ENCODE data around the gene C2orf92. TPM values are rescaled to one million over a fixed set of nuclear protein-coding genes. Genes with fewer than 3 reads are reported as not detected.

The C2orf92 gene
- total RNA-seq, 3 donors from 2014 or later, result 3.3 to 4.4 (median 4.0) TPM

GRCh38 chr2:97719362-97720155, 50.0 kb downstream of the C2orf92 start:
- ATAC-seq (no peak), DNase-seq (no peak)
- Mint-ChIP-seq H3K4me1 (ENCODE audit: low read depth) (peaks cover 82% of the 10 kb centered on the region), H3K36me3 (ENCODE audit: insufficient read depth) (peaks cover 43% of the 10 kb centered on the region), H3K9me3 (no peaks in the 10 kb centered on the region), H3K4me3 (peak overlapping the region; percentile 98), H3K27me3 (ENCODE audit: low read depth) (no peaks in the 10 kb centered on the region)

- DNase-seq (no peak), ATAC-seq (no peak)
- peaks cover 45% of the 10 kb centered on the region for H3K36me3 Mint-ChIP-seq (ENCODE audit: insufficient read depth)
- H3K27me3 Mint-ChIP-seq (ENCODE audit: low read depth), result no peaks in the 10 kb centered on the region
- no peak overlapping the region for H3K4me3 Mint-ChIP-seq
- H3K4me1 Mint-ChIP-seq (ENCODE audit: low read depth), result peaks cover 82% of the 10 kb centered on the region
- H3K9me3 Mint-ChIP-seq, result no peaks in the 10 kb centered on the region
These were observed 51.2 kb downstream of the C2orf92 start for GRCh38 chr2:97720746-97721145.

- Mint-ChIP-seq H3K27me3 (ENCODE audit: low read depth) (no peaks in the 10 kb centered on the region), H3K36me3 (ENCODE audit: insufficient read depth) (peaks cover 56% of the 10 kb centered on the region), H3K9me3 (no peaks in the 10 kb centered on the region), H3K4me3 (no peak overlapping the region), H3K4me1 (ENCODE audit: low read depth) (peaks cover 82% of the 10 kb centered on the region)
- ATAC-seq (no peak), DNase-seq (no peak)
These were observed 52.7 kb downstream of the C2orf92 start for GRCh38 chr2:97722227-97722626.

- Mint-ChIP-seq H3K9me3 (no peaks in the 10 kb centered on the region), H3K36me3 (ENCODE audit: insufficient read depth) (peaks cover 65% of the 10 kb centered on the region), H3K4me3 (no peak overlapping the region), H3K27me3 (ENCODE audit: low read depth) (no peaks in the 10 kb centered on the region), H3K4me1 (ENCODE audit: low read depth) (peaks cover 82% of the 10 kb centered on the region)
- DNase-seq (no peak), ATAC-seq (no peak)
These were observed 53.9 kb downstream of the C2orf92 start for GRCh38 chr2:97723156-97724072.

- Mint-ChIP-seq H3K36me3 (ENCODE audit: insufficient read depth) (peaks cover 64% of the 10 kb centered on the region), H3K9me3 (no peaks in the 10 kb centered on the region), H3K4me3 (no peak overlapping the region), H3K4me1 (ENCODE audit: low read depth) (peaks cover 78% of the 10 kb centered on the region), H3K27me3 (ENCODE audit: low read depth) (no peaks in the 10 kb centered on the region)
- DNase-seq (no peak), ATAC-seq (no peak)
These were observed 54.5 kb downstream of the C2orf92 start for GRCh38 chr2:97724073-97724410.

GRCh38 chr2:97724501-97724900, 55.0 kb downstream of the C2orf92 start:
- Mint-ChIP-seq H3K4me1 (ENCODE audit: low read depth) (peaks cover 74% of the 10 kb centered on the region), H3K27me3 (ENCODE audit: low read depth) (no peaks in the 10 kb centered on the region), H3K9me3 (no peaks in the 10 kb centered on the region), H3K4me3 (no peak overlapping the region), H3K36me3 (ENCODE audit: insufficient read depth) (peaks cover 67% of the 10 kb centered on the region)
- no peak for ATAC-seq
- no peak for DNase-seq

- H3K9me3 Mint-ChIP-seq, result no peaks in the 10 kb centered on the region
- DNase-seq (no peak), ATAC-seq (no peak)
- no peak overlapping the region for H3K4me3 Mint-ChIP-seq
- peaks cover 66% of the 10 kb centered on the region for H3K36me3 Mint-ChIP-seq (ENCODE audit: insufficient read depth)
- no peaks in the 10 kb centered on the region for H3K27me3 Mint-ChIP-seq (ENCODE audit: low read depth)
- H3K4me1 Mint-ChIP-seq (ENCODE audit: low read depth), result peaks cover 68% of the 10 kb centered on the region
These were observed 55.6 kb downstream of the C2orf92 start for GRCh38 chr2:97724946-97725688.

GRCh38 chr2:97726261-97727064, 57.0 kb downstream of the C2orf92 start:
- H3K4me1 Mint-ChIP-seq (ENCODE audit: low read depth), result peaks cover 64% of the 10 kb centered on the region
- no peaks in the 10 kb centered on the region for H3K27me3 Mint-ChIP-seq (ENCODE audit: low read depth)
- peaks cover 65% of the 10 kb centered on the region for H3K36me3 Mint-ChIP-seq (ENCODE audit: insufficient read depth)
- ATAC-seq (no peak), DNase-seq (no peak)
- no peaks in the 10 kb centered on the region for H3K9me3 Mint-ChIP-seq
- no peak overlapping the region for H3K4me3 Mint-ChIP-seq

- no peak for ATAC-seq
- H3K9me3 Mint-ChIP-seq, result no peaks in the 10 kb centered on the region
- no peak overlapping the region for H3K4me3 Mint-ChIP-seq
- H3K36me3 Mint-ChIP-seq (ENCODE audit: insufficient read depth), result peaks cover 69% of the 10 kb centered on the region
- peaks cover 64% of the 10 kb centered on the region for H3K4me1 Mint-ChIP-seq (ENCODE audit: low read depth)
- no peak for DNase-seq
- no peaks in the 10 kb centered on the region for H3K27me3 Mint-ChIP-seq (ENCODE audit: low read depth)
These were observed 57.8 kb downstream of the C2orf92 start for GRCh38 chr2:97727296-97727695.

- Mint-ChIP-seq H3K4me3 (no peak overlapping the region), H3K27me3 (ENCODE audit: low read depth) (no peaks in the 10 kb centered on the region), H3K9me3 (no peaks in the 10 kb centered on the region), H3K36me3 (ENCODE audit: insufficient read depth) (peaks cover 66% of the 10 kb centered on the region), H3K4me1 (ENCODE audit: low read depth) (peaks cover 57% of the 10 kb centered on the region)
- DNase-seq (no peak), ATAC-seq (peak; percentile 68 to 74)
These were observed 58.7 kb downstream of the C2orf92 start for GRCh38 chr2:97728091-97728731.

- Mint-ChIP-seq H3K27me3 (ENCODE audit: low read depth) (no peaks in the 10 kb centered on the region), H3K4me1 (ENCODE audit: low read depth) (peaks cover 44% of the 10 kb centered on the region), H3K36me3 (ENCODE audit: insufficient read depth) (peaks cover 53% of the 10 kb centered on the region), H3K4me3 (no peak overlapping the region), H3K9me3 (no peaks in the 10 kb centered on the region)
- ATAC-seq (no peak), DNase-seq (no peak)
These were observed 60.7 kb downstream of the C2orf92 start for GRCh38 chr2:97730245-97730644.

GRCh38 chr2:97731274-97732020, 61.9 kb downstream of the C2orf92 start:
- ATAC-seq, result peak in 1 of 2 donors; percentile 41
- Mint-ChIP-seq H3K36me3 (ENCODE audit: insufficient read depth) (peaks cover 45% of the 10 kb centered on the region), H3K27me3 (ENCODE audit: low read depth) (no peaks in the 10 kb centered on the region)

More at GRCh38 chr2:97731274-97732020, 61.9 kb downstream of the C2orf92 start:
- Mint-ChIP-seq H3K4me3 (no peak overlapping the region), H3K4me1 (ENCODE audit: low read depth) (peaks cover 32% of the 10 kb centered on the region), H3K9me3 (no peaks in the 10 kb centered on the region)
- no peak for DNase-seq
